Hepatocyte (in vitro differentiated cells): ENCODE results near the gene NHEJ1. TPM values are rescaled to one million over a fixed set of nuclear protein-coding genes. Genes with fewer than 3 reads are reported as not detected.

Experiments
- DNase-seq: peaks from one replicate; pipeline ENCODE4 v3.0.0-alpha.2; 2016; ENCODE audit warnings: low spot score
- H2AFZ ChIP-seq: fragments of 200-600 bp; sonication (generic); 2 replicates; pipeline ENCODE4 v1.6.0; 2016; ENCODE audit warnings: antibody characterized with exemption, mild to moderate bottlenecking
- H3K27ac ChIP-seq: fragments of 200-600 bp; sonication (generic); 2 replicates; pipeline ENCODE4 v1.5.1; 2016; ENCODE audit warnings: mild to moderate bottlenecking
- H3K27me3 ChIP-seq: fragments of 200-600 bp; sonication (generic); 2 replicates; pipeline ENCODE4 v1.6.1; 2016
- H3K36me3 ChIP-seq: fragments of 200-600 bp; sonication (generic); replicated peaks from 2 replicates; pipeline ENCODE4 v1.5.1; 2016; ENCODE audit warnings: low read depth; ENCODE audit not compliant: insufficient read depth
- H3K4me1 ChIP-seq: fragments of 200-600 bp; sonication (generic); 2 replicates; pipeline ENCODE4 v1.5.1; 2016; ENCODE audit warnings: mild to moderate bottlenecking, moderate library complexity; ENCODE audit not compliant: insufficient read depth
- H3K4me2 ChIP-seq: fragments of 200-600 bp; sonication (generic); 2 replicates; pipeline ENCODE4 v1.6.0; 2016
- H3K4me3 ChIP-seq: fragments of 200-600 bp; sonication (generic); 2 replicates; pipeline ENCODE4 v1.5.1; 2016; ENCODE audit warnings: mild to moderate bottlenecking
- H3K79me2 ChIP-seq: fragments of 200-600 bp; sonication (generic); 2 replicates; pipeline ENCODE4 v1.6.0; 2017; ENCODE audit warnings: mild to moderate bottlenecking
- H3K9me2 ChIP-seq: fragments of 200-600 bp; sonication (generic); replicated peaks from 2 replicates; pipeline ENCODE4 v1.6.0; 2017; ENCODE audit warnings: mild to moderate bottlenecking; ENCODE audit not compliant: insufficient read depth
- H3K9me3 ChIP-seq: fragments of 200-600 bp; sonication (generic); 2 replicates; pipeline ENCODE4 v1.5.1; 2016; ENCODE audit warnings: low read depth, mild to moderate bottlenecking
- H4K20me1 ChIP-seq: fragments of 200-600 bp; sonication (generic); 2 replicates; pipeline ENCODE4 v1.6.0; 2016; ENCODE audit warnings: mild to moderate bottlenecking; ENCODE audit not compliant: insufficient read depth, poor library complexity, severe bottlenecking
- EZH2 ChIP-seq: fragments of 200-600 bp; sonication (generic); IDR thresholded peaks from 2 replicates; pipeline ENCODE4 v1.6.1; 2016; ENCODE audit warnings: antibody characterized with exemption, mild to moderate bottlenecking, borderline replicate concordance
- EZH2phosphoT487 ChIP-seq: fragments of 200-600 bp; sonication (generic); IDR thresholded peaks from one replicate; pipeline ENCODE4 v1.6.1; 2018; ENCODE audit warnings: antibody characterized with exemption, mild to moderate bottlenecking, low read depth, moderate library complexity; ENCODE audit not compliant: unreplicated experiment, severe bottlenecking
- WGBS: methylation state at CpG from one replicate; pipeline ENCODE4 v1.1.6; 2016; ENCODE audit warnings: low lambda C conversion rate; ENCODE audit errors: missing lambda C conversion rate; 5-methylcytosine and 5-hydroxymethylcytosine counted together
- polyA plus RNA-seq: library from polyadenylated mRNA; unstranded; fragments of >200 nt; fragmentation: Nextera tagmentation; extraction: Ambion mirVana; gene quantifications from 2 replicates; pipeline ENCODE4 v1.2.1, GENCODE V29; 2016
- total RNA-seq: library from RNA; depleted of rRNA; stranded (reverse); fragments of >200 nt; gene quantifications from 2 replicates; pipeline ENCODE4 v1.2.3, GENCODE V29; 2014
- TF ChIP-seq, protein P1 (sequence below): fragments of 200-600 bp; sonication (generic); IDR thresholded peaks from 2 replicates; pipeline ENCODE4 v1.5.1; 2016; ENCODE audit warnings: antibody characterized with exemption, mild to moderate bottlenecking; ENCODE audit not compliant: poor library complexity

The NHEJ1 gene
- total and polyA plus RNA-seq, 2 experiments from 2014 or later, result 18.1 to 28.2 TPM

DNA sequence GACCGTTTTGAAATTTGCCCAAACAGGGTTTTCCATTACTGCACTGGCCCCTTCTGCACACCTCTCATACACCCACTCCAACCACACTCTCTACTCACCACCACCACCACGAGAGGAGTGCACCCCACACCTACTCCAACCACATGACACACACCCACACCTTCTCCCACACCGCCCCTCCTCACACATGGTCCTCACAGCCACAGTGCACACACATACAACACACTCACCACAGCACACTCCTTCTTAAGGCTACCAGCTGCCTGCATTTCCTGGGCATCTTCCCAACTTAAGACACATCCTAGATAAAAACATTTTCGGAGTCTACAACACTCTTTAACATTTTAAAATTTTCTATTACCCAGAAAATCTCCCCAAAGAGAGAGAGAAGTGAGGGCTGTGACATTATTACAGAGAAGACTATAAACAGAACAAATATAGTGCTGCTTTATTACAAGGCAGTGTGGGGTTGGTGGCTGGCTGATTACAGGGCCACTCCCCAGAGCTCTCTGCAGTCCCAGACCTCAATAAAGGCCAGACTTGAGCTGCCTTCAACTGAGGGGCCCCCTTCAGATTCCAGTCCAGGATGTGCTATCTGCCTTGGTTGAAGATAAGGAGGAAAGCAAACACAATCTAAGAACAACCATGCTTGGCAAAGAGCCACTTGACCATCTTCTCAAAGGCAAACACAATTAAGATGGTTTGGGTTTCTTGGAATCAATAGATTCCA lies 36.1 kb downstream of the NHEJ1 start:
- H3K4me1 ChIP-seq, result peaks cover 59% of the 10 kb centered on the region
- DNase-seq, result peak; percentile 79
- H3K9me3 ChIP-seq, result no peaks in the 10 kb centered on the region
- H3K27ac ChIP-seq, result peak overlapping the region; percentile 98
- no peaks in the 10 kb centered on the region for H3K27me3 ChIP-seq
- H3K4me3 ChIP-seq, result no peak overlapping the region
- peak overlapping the region; percentile 72 for H3K4me2 ChIP-seq
- H2AFZ ChIP-seq, result no peak overlapping the region
- H4K20me1 ChIP-seq, result no peaks in the 10 kb centered on the region
- peaks cover 17% of the 10 kb centered on the region for H3K79me2 ChIP-seq
- WGBS, result 43% methylated on average over 4 of the region's 4 CpGs
- no peaks in the 10 kb centered on the region for H3K36me3 ChIP-seq
- TF ChIP-seq EZH2phosphoT487, result no peak
- TF ChIP-seq, protein P1, sequence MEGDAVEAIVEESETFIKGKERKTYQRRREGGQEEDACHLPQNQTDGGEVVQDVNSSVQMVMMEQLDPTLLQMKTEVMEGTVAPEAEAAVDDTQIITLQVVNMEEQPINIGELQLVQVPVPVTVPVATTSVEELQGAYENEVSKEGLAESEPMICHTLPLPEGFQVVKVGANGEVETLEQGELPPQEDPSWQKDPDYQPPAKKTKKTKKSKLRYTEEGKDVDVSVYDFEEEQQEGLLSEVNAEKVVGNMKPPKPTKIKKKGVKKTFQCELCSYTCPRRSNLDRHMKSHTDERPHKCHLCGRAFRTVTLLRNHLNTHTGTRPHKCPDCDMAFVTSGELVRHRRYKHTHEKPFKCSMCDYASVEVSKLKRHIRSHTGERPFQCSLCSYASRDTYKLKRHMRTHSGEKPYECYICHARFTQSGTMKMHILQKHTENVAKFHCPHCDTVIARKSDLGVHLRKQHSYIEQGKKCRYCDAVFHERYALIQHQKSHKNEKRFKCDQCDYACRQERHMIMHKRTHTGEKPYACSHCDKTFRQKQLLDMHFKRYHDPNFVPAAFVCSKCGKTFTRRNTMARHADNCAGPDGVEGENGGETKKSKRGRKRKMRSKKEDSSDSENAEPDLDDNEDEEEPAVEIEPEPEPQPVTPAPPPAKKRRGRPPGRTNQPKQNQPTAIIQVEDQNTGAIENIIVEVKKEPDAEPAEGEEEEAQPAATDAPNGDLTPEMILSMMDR, result no peak
- TF ChIP-seq EZH2, result no peak
- no peaks in the 10 kb centered on the region for H3K9me2 ChIP-seq

DNA sequence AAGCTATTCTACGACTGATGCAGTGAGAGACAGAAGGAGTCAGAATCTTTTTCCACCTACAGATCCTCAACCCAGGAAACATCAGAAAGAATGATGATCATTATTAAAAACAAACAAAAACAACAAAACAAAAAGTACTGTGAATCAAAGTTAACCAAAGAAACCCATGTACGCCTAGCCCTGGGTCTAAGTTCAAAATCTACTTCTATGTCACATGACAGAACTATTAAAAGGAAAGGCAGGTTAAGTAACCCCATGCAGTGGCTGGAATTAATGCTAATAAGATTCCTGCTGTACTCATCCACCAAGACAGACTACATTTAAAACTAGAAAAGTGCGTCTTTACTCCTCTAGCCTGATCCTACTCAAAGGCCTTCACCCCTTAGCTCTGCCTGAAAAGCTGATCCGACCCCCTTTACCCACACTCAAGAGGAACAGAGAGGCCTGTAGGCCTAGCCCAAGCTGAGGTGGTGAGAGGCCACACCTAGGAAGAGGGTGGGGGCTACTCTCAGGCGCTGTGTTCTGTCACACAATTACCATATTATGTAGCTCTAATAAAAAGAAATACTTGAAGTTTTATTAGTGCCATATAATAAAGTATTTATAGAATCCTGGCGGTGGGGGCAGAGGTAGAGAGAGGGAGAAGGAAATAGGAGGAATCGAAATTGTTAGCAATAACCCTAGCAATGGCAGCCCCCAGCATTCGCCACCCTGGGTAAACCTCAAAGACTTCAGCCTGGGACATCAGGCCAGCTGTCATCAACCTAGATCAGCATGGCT lies 37.1 kb downstream of the NHEJ1 start:
- Histone ChIP-seq H3K79me2 (peaks cover 23% of the 10 kb centered on the region), H3K36me3 (no peaks in the 10 kb centered on the region), H3K9me2 (no peaks in the 10 kb centered on the region), H4K20me1 (no peaks in the 10 kb centered on the region), H3K9me3 (no peaks in the 10 kb centered on the region), H3K27ac (peak overlapping the region; percentile 98), H3K4me1 (peaks cover 65% of the 10 kb centered on the region), H3K27me3 (no peaks in the 10 kb centered on the region), H3K4me3 (no peak overlapping the region), H3K4me2 (peak overlapping the region; percentile 72), H2AFZ (no peak overlapping the region)
- TF ChIP-seq EZH2phosphoT487, result no peak
- TF ChIP-seq, protein P1, result no peak
- TF ChIP-seq EZH2, result no peak
- WGBS, result 71% methylated on average over 8 of the region's 8 CpGs
- DNase-seq, result peak; percentile 52

GRCh38 chr2:219122202-219122980 lies 38.2 kb downstream of the NHEJ1 start:
- Histone ChIP-seq H3K79me2 (peaks cover 31% of the 10 kb centered on the region), H3K27me3 (no peaks in the 10 kb centered on the region), H3K4me3 (no peak overlapping the region), H2AFZ (no peak overlapping the region), H3K9me2 (no peaks in the 10 kb centered on the region), H3K27ac (peak overlapping the region; percentile 98), H3K9me3 (no peaks in the 10 kb centered on the region), H3K4me2 (peak overlapping the region; percentile 72), H3K4me1 (peaks cover 61% of the 10 kb centered on the region), H3K36me3 (no peaks in the 10 kb centered on the region), H4K20me1 (no peaks in the 10 kb centered on the region)
- no peak for TF ChIP-seq EZH2phosphoT487
- no peak for TF ChIP-seq EZH2
- TF ChIP-seq, protein P1, result no peak
- DNase-seq, result peak; percentile 8
- 69% methylated on average over 5 of the region's 5 CpGs for WGBS
